CD4-positive, alpha-beta T cell (primary cell): Measurements from ENCODE around the gene WWOX. TPM values are rescaled to one million over a fixed set of nuclear protein-coding genes. Genes with fewer than 3 reads are reported as not detected.

Experiments
- ATAC-seq: fragments of 200-7000 bp; cut with Tn5 transposase; one replicate; pipeline ENCODE4 v1.10.0; 2022; ENCODE audit warnings: mild to moderate bottlenecking; ENCODE audit not compliant: poor library complexity
- CTCF ChIA-PET: fragments of 350-600 bp; sonication (Branson Sonifier 250); formaldehyde crosslinking; loops from one replicate; lab custom pipeline; 2021; ENCODE audit warnings: antibody characterized with exemption, inconsistent platforms; lab: Charles Lee
- POLR2A ChIA-PET: fragments of 350-600 bp; sonication (Branson Sonifier 250); formaldehyde crosslinking; loops from one replicate; lab custom pipeline; 2021; ENCODE audit warnings: antibody characterized with exemption, inconsistent platforms; lab: Charles Lee
- DNase-seq, 14 experiments: peaks; one replicate each; pipeline ENCODE4 v3.0.0-alpha.2; 2013 to 2020; ENCODE audit warnings: mixed read lengths in 2 of 14
- H3K27ac ChIP-seq, 2 donors: one replicate each; pipeline versions ENCODE4 v1.5.1 to v1.7.0; 2013; ENCODE audit warnings: low read length in 2 of 2, low read depth in 1 of 2, mild to moderate bottlenecking in 1 of 2
- H3K27me3 ChIP-seq, 2 experiments: 1 replicate in 1 of 2; 2 replicates in 1 of 2; pipeline versions ENCODE4 v1.6.1 to v1.7.0; 2013; ENCODE audit warnings: low read length in 2 of 2, control low read depth in 1 of 2, mild to moderate bottlenecking in 1 of 2, moderate library complexity in 1 of 2; ENCODE audit not compliant: insufficient read depth in 2 of 2, control insufficient read depth in 1 of 2
- H3K36me3 ChIP-seq: one replicate; pipeline ENCODE4 v1.6.1; 2013; ENCODE audit warnings: low read length, control low read depth; ENCODE audit not compliant: insufficient read depth
- H3K4me1 ChIP-seq: one replicate; pipeline ENCODE4 v1.6.1; 2013; ENCODE audit warnings: low read length, control low read depth; ENCODE audit not compliant: insufficient read depth
- H3K4me3 ChIP-seq: one replicate; pipeline ENCODE4 v1.5.1; 2013; ENCODE audit warnings: mild to moderate bottlenecking, low read length, moderate library complexity
- H3K9me3 ChIP-seq, 2 experiments: 1 replicate in 1 of 2; 2 replicates in 1 of 2; pipeline versions ENCODE4 v1.6.1 to v1.7.0; 2013; ENCODE audit warnings: low read length in 2 of 2, mild to moderate bottlenecking in 2 of 2, control low read depth in 1 of 2, moderate library complexity in 1 of 2; ENCODE audit not compliant: control insufficient read depth in 1 of 2, insufficient read depth in 1 of 2
- H3K27ac Mint-ChIP-seq: one replicate; pipeline ENCODE4 v1.8.0; 2020; ENCODE audit warnings: mixed read lengths
- H3K27me3 Mint-ChIP-seq: one replicate; pipeline ENCODE4 v1.8.0; 2021; ENCODE audit warnings: mixed read lengths
- H3K36me3 Mint-ChIP-seq: one replicate; pipeline ENCODE4 v1.8.0; 2021; ENCODE audit warnings: low read depth, mixed read lengths
- H3K4me1 Mint-ChIP-seq: one replicate; pipeline ENCODE4 v1.8.0; 2021; ENCODE audit warnings: low read depth, mixed read lengths
- H3K4me3 Mint-ChIP-seq: one replicate; pipeline ENCODE4 v1.8.0; 2020; ENCODE audit warnings: mild to moderate bottlenecking, mixed read lengths
- H3K9me3 Mint-ChIP-seq: one replicate; pipeline ENCODE4 v1.8.0; 2020; ENCODE audit warnings: mixed read lengths
- intact Hi-C, 2 experiments: fragments of 100-400 bp; cut with DNase I in 1 of 2; cut with micrococcal nuclease in 1 of 2; formaldehyde crosslinking; loops; one replicate each; pipeline versions ENCODE4 v1.15.1 to v1.9.0; 2023 to 2025; cut with DNase I, micrococcal nuclease
- total RNA-seq, 174 experiments: library from RNA in 2 of 174; stranded (reverse) in 2 of 174; gene quantifications; one replicate each; pipeline ENCODE4 v1.2.3 and lab custom pipeline; 2021 to 2026
- TF ChIP-seq, protein P1 (sequence below): fragments of 200-600 bp; IDR thresholded peaks from one replicate; pipeline ENCODE4 v1.8.0; 2022; ENCODE audit warnings: antibody characterized with exemption, mild to moderate bottlenecking

Gene WWOX
- total RNA-seq, 2 experiments from 2014 or later: 19.3 to 21.7 TPM

DNA sequence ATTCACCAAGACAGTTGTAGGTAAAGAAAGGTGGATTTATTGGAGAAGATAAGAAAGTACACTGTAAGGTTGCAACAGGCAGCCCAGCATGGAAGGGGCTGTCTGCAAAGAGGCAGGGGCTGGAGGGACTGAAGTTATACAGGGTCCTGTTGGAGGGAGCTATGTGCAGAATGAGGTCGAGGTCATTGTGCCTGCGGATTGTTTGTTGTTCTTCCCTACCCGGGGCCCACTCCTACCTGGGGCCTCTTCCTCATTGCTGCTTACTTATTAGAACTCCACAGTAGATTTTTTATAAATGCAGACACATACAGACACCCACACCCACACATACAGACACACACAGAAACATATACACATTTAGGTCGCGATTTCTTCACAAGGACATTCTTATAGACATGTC, 1034.8 kb downstream of the WWOX start:
- ChIA-PET POLR2A (no interaction called here), CTCF (no interaction called here)
- intact Hi-C loops: no loop called here
- no peaks in the 10 kb centered on the region for H3K9me3 ChIP-seq
- Mint-ChIP-seq H3K4me1 (no peaks in the 10 kb centered on the region), H3K4me3 (no peak overlapping the region), H3K27me3 (no peaks in the 10 kb centered on the region), H3K9me3 (no peaks in the 10 kb centered on the region), H3K27ac (no peak overlapping the region), H3K36me3 (no peaks in the 10 kb centered on the region)
- H3K27me3 ChIP-seq: no peaks in the 10 kb centered on the region
- H3K27ac ChIP-seq: no peak overlapping the region
- no peak for ATAC-seq
- TF ChIP-seq, protein P1, sequence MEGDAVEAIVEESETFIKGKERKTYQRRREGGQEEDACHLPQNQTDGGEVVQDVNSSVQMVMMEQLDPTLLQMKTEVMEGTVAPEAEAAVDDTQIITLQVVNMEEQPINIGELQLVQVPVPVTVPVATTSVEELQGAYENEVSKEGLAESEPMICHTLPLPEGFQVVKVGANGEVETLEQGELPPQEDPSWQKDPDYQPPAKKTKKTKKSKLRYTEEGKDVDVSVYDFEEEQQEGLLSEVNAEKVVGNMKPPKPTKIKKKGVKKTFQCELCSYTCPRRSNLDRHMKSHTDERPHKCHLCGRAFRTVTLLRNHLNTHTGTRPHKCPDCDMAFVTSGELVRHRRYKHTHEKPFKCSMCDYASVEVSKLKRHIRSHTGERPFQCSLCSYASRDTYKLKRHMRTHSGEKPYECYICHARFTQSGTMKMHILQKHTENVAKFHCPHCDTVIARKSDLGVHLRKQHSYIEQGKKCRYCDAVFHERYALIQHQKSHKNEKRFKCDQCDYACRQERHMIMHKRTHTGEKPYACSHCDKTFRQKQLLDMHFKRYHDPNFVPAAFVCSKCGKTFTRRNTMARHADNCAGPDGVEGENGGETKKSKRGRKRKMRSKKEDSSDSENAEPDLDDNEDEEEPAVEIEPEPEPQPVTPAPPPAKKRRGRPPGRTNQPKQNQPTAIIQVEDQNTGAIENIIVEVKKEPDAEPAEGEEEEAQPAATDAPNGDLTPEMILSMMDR: no peak
- no peak for DNase-seq
- no peaks in the 10 kb centered on the region for H3K4me1 ChIP-seq
- H3K4me3 ChIP-seq: no peak overlapping the region
- H3K36me3 ChIP-seq: no peaks in the 10 kb centered on the region

DNA sequence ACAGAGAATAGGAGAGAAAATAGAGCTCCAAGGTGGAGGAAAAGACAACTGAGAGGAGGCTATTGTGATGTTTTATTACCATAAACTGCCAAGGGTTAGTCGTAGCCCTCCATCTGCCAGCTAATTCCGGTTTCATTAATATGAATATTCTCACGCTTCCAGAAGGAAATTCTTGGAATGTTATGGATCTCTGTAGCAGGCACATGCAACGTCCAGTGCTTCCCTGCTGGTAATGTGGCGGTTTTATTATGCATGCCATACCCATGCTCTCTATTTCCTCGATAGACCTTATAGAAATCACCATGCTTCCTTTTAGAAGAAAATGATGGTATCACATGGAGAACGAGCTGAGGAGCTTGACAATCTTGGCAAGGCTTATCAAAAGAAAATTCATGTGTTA, 1037.5 kb downstream of the WWOX start:
- no peak overlapping the region for H3K27ac ChIP-seq
- POLR2A ChIA-PET: no interaction called here
- no peaks in the 10 kb centered on the region for H3K4me1 Mint-ChIP-seq
- no peak overlapping the region for H3K27ac Mint-ChIP-seq
- TF ChIP-seq, protein P1: no peak
- ATAC-seq (no peak), DNase-seq (no peak)
- H3K9me3 ChIP-seq: no peaks in the 10 kb centered on the region
- intact Hi-C loops: no loop called here
- no peaks in the 10 kb centered on the region for H3K4me1 ChIP-seq
- CTCF ChIA-PET: no interaction called here
- H3K36me3 ChIP-seq: no peaks in the 10 kb centered on the region
- H3K9me3 Mint-ChIP-seq: no peaks in the 10 kb centered on the region
- no peak overlapping the region for H3K4me3 Mint-ChIP-seq
- no peak overlapping the region for H3K4me3 ChIP-seq
- H3K27me3 Mint-ChIP-seq: no peaks in the 10 kb centered on the region
- no peaks in the 10 kb centered on the region for H3K27me3 ChIP-seq
- H3K36me3 Mint-ChIP-seq: no peaks in the 10 kb centered on the region

DNA sequence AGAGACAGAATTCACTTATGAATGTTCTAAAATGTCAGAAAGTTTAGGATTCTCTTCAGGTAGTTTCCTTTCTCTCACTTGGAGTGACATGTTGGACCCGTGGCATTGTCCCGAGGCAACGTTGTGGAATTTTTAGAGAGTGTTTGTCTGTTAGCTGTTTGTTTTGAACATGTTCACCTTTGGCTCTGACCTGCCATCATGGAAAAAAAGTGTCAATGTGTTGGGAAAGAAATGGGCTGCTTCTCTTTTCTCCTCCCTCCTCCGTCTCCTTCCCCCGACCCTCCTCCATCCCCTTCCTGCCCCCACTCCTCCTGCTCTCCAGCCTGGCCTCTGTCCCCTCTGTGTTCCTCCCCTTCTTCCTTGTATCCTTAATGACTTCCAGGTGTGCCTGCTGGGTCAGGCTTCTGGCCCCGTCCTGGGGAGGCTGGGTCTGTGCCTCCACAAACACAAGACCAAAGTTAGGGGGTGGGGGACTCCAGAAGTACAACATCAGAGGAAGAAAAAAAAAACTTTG, 1038.0 kb downstream of the WWOX start:
- H3K9me3 ChIP-seq: no peaks in the 10 kb centered on the region
- no peak for DNase-seq
- TF ChIP-seq, protein P1: no peak
- ATAC-seq: no peak
- H3K27me3 Mint-ChIP-seq: no peaks in the 10 kb centered on the region
- H3K4me1 Mint-ChIP-seq: no peaks in the 10 kb centered on the region
- H3K4me3 Mint-ChIP-seq: no peak overlapping the region
- H3K4me1 ChIP-seq: no peaks in the 10 kb centered on the region
- intact Hi-C loops: no loop called here
- no peaks in the 10 kb centered on the region for H3K9me3 Mint-ChIP-seq
- H3K27ac ChIP-seq: no peak overlapping the region
- no peaks in the 10 kb centered on the region for H3K27me3 ChIP-seq
- H3K36me3 Mint-ChIP-seq: no peaks in the 10 kb centered on the region
- H3K4me3 ChIP-seq: no peak overlapping the region
- no peaks in the 10 kb centered on the region for H3K36me3 ChIP-seq
- ChIA-PET POLR2A (no interaction called here), CTCF (no interaction called here)
- H3K27ac Mint-ChIP-seq: no peak overlapping the region
